ENCODE measurements around the gene IGSF10. TPM values are rescaled to one million over a fixed set of nuclear protein-coding genes. Genes with fewer than 3 reads are reported as not detected.

IGSF10 gene
- total and polyA plus RNA-seq, 2 of the 13 experiments (the other 11 are each of a cell fraction or from before 2014, with no cell fraction given): 0.16 TPM; not detected in 1

GRCh38 chr3:151504606-151505005, 43.7 kb upstream of the IGSF10 start:
- H3K27ac ChIP-seq (ENCODE audit: extremely low read length, insufficient read depth, low read length): no peak overlapping the region
- WGBS (ENCODE audit: low lambda C conversion rate): 0% methylated on average over 2 of the region's 2 CpGs
- intact Hi-C loops (cut with micrococcal nuclease; ENCODE audit: unreplicated experiment) (no loop called here), in situ Hi-C loops (cut with HindIII; ENCODE audit: extremely low pct_ligation_motif_present, low pct_unique_long_range_greater_than_20kb) (no loop called here)
- POLR2A ChIA-PET: no interaction called here
- H4K20me1 ChIP-seq (ENCODE audit: insufficient read depth, low read length): no peaks in the 10 kb centered on the region
- FAIRE-seq (no peak), ATAC-seq (no peak), DNase-seq (ENCODE audit: low spot score) (no peak)
- H3K27me3 ChIP-seq (ENCODE audit: control insufficient read depth in 1 of 2, insufficient read depth in 2 of 2, low read length in 2 of 2): no peaks in the 10 kb centered on the region
- H3K4me1 ChIP-seq (ENCODE audit: insufficient read depth, low read length): no peaks in the 10 kb centered on the region
- no TSS peak for BruUV-seq (replicated peaks)
- H3K9me3 ChIP-seq (ENCODE audit: low read length): no peaks in the 10 kb centered on the region
- no peak overlapping the region for H3K9ac ChIP-seq (ENCODE audit: insufficient read depth, low read depth, low read length)
- H3K4me3 ChIP-seq (replicated peaks in 1 of 3; ENCODE audit: insufficient read depth in 1 of 3, low read depth in 2 of 3, low read length in 3 of 3): no peak overlapping the region
- no peak overlapping the region for H3K4me2 ChIP-seq (ENCODE audit: low read depth, low read length)
- H3K36me3 ChIP-seq (replicated peaks in 1 of 2; ENCODE audit: control insufficient read depth in 1 of 2, insufficient read depth in 2 of 2, low read length in 2 of 2): no peaks in the 10 kb centered on the region
- H3K79me2 ChIP-seq (ENCODE audit: insufficient read depth, low read length): no peaks in the 10 kb centered on the region
- CTCF ChIA-PET (ENCODE audit: low intra/inter-chr PET ratio, low total read pairs): no interaction called here
- H2AFZ ChIP-seq (ENCODE audit: low read length): no peak overlapping the region
- TF ChIP-seq GATAD2A (CRISPR knock-in tag; IDR thresholded peaks at IDR 0.05) (no peak), RXRB (CRISPR knock-in tag; IDR thresholded peaks at IDR 0.05; ENCODE audit: borderline replicate concordance) (no peak), ZGPAT (CRISPR knock-in tag; IDR thresholded peaks at IDR 0.05) (no peak), ZNF574 (CRISPR knock-in tag; IDR thresholded peaks at IDR 0.05) (no peak), FOSL1 (CRISPR knock-in tag; IDR thresholded peaks at IDR 0.05; ENCODE audit: borderline replicate concordance) (no peak), TCF7L2 (IDR thresholded peaks at IDR 0.05; ENCODE audit: low read depth, low read length) (no peak), ZNF563 (CRISPR knock-in tag; IDR thresholded peaks at IDR 0.05) (no peak), BCLAF1 (IDR thresholded peaks at IDR 0.05) (no peak), ZNF350 (CRISPR knock-in tag; IDR thresholded peaks at IDR 0.05; ENCODE audit: borderline replicate concordance, low read depth) (no peak), ZBTB34 (CRISPR knock-in tag; IDR thresholded peaks at IDR 0.05) (no peak), NFATC3 (CRISPR knock-in tag; IDR thresholded peaks at IDR 0.05) (no peak), CREBL2 (CRISPR knock-in tag; IDR thresholded peaks at IDR 0.05; ENCODE audit: borderline replicate concordance) (no peak), ZNF615 (CRISPR knock-in tag; IDR thresholded peaks at IDR 0.05; ENCODE audit: borderline replicate concordance) (no peak), ZNF276 (CRISPR knock-in tag; IDR thresholded peaks at IDR 0.05; ENCODE audit: low read depth) (no peak), BRD4 (CRISPR knock-in tag; IDR thresholded peaks at IDR 0.05) (no peak)

All from HepG2 (cell line).